GM18520 (cell line): ENCODE measurements around the gene YWHAQ.
"Not testable (repeated sequence)": the region's sequence is repeated elsewhere in the genome, so short reads cannot be mapped to it uniquely, and the experiment has no call there.

Experiments used
- ATAC-seq: cut with Tn5 transposase; IDR thresholded peaks from one replicate; pipeline ENCODE4 v1.9.1; 2021; ENCODE audit not compliant: unreplicated experiment

The YWHAQ gene

GRCh38 chr2:9554921-9555296, 75.9 kb downstream of the YWHAQ start:
- ATAC-seq: no peak

GRCh38 chr2:9552219-9553178, 78.3 kb downstream of the YWHAQ start:
- no peak for ATAC-seq

- ATAC-seq: not testable (repeated sequence)
These were observed 79.9 kb downstream of the YWHAQ start for GRCh38 chr2:9550859-9551391.

- ATAC-seq: no peak
These were observed 81.4 kb downstream of the YWHAQ start for GRCh38 chr2:9549420-9549819.

GRCh38 chr2:9548506-9548905, 82.3 kb downstream of the YWHAQ start:
- ATAC-seq: peak; percentile 57

GRCh38 chr2:9547262-9547991, 83.4 kb downstream of the YWHAQ start:
- ATAC-seq: no peak

GRCh38 chr2:9545502-9545901, 85.3 kb downstream of the YWHAQ start:
- no peak for ATAC-seq

GRCh38 chr2:9543557-9543956, 87.2 kb downstream of the YWHAQ start:
- ATAC-seq: no peak

- ATAC-seq: no peak
These were observed 91.3 kb downstream of the YWHAQ start for GRCh38 chr2:9539531-9539930.

- no peak for ATAC-seq
These were observed 92.7 kb downstream of the YWHAQ start for GRCh38 chr2:9538000-9538507.

- ATAC-seq: no peak
These were observed 94.3 kb downstream of the YWHAQ start for GRCh38 chr2:9536504-9536903.

GRCh38 chr2:9535177-9535576, 95.6 kb downstream of the YWHAQ start:
- ATAC-seq: no peak
